GM12878 (cell line): ENCODE data around the gene ETV7. TPM values are rescaled to one million over a fixed set of nuclear protein-coding genes. Genes with fewer than 3 reads are reported as not detected.

Source experiments
- ATAC-seq: fragments of 200-7000 bp; cut with Tn5 transposase; 3 replicates; pipeline ENCODE4 v1.9.1; 2020; ENCODE audit warnings: mild to moderate bottlenecking, moderate library complexity
- BruUV-seq: library from RNA; stranded (reverse); fragments of 400-500 nt; replicated peaks from 2 replicates; lab custom pipeline; 2021; lab: Mats Ljungman, UMichigan
- CTCF ChIA-PET: fragments of 300-600 bp; sonication (Branson Sonifier 250); formaldehyde crosslinking; extraction: SDS; loops from one replicate; lab custom pipeline; 2021; ENCODE audit warnings: inconsistent platforms; lab: Yijun Ruan, JAX
- POLR2A ChIA-PET: fragments of 350-600 bp; formaldehyde crosslinking; extraction: SDS; loops from one replicate; lab custom pipeline; 2021; ENCODE audit warnings: inconsistent platforms; lab: Charles Lee
- RAD21 ChIA-PET: fragments of 300-600 bp; sonication (Branson Sonifier 250); formaldehyde crosslinking; loops from one replicate; lab custom pipeline; 2023; ENCODE audit warnings: antibody characterized with exemption; ENCODE audit not compliant: unreplicated experiment; lab: Charles Lee
- SMC1A ChIA-PET: fragments of 300-600 bp; sonication (Branson Sonifier 250); formaldehyde crosslinking; loops from one replicate; lab custom pipeline; 2023; ENCODE audit not compliant: unreplicated experiment, uncharacterized antibody; lab: Charles Lee
- DNase-seq: peaks from one replicate; pipeline ENCODE4 v3.0.0-alpha.2; 2011; ENCODE audit warnings: low read depth, low spot score
- FAIRE-seq: peaks from 3 replicates; lab custom pipeline; 2011; peaks lifted over from hg19 to GRCh38; lab: Jason Lieb, UNC
- H2AFZ ChIP-seq: 2 replicates; pipeline ENCODE4 v1.6.0; 2011; ENCODE audit warnings: low read depth, low read length, control low read depth; ENCODE audit not compliant: control insufficient read depth
- H3K27ac ChIP-seq: 2 replicates; pipeline ENCODE4 v1.5.1; 2011; ENCODE audit warnings: control low read depth; ENCODE audit not compliant: control insufficient read depth, insufficient read depth
- H3K27me3 ChIP-seq, 2 experiments: replicated peaks in 1 of 2; 2 replicates each; pipeline versions ENCODE4 v1.6.0 to v1.6.1; 2011; ENCODE audit warnings: low read length in 1 of 2; ENCODE audit not compliant: control insufficient read depth in 2 of 2, insufficient read depth in 2 of 2
- H3K36me3 ChIP-seq, 2 experiments: 2 replicates each; pipeline ENCODE4 v1.5.1; 2011; ENCODE audit warnings: low read length in 1 of 2; ENCODE audit not compliant: control insufficient read depth in 2 of 2, insufficient read depth in 2 of 2
- H3K4me1 ChIP-seq: 2 replicates; pipeline ENCODE4 v1.6.1; 2011; ENCODE audit warnings: mild to moderate bottlenecking, low read length, moderate library complexity, mixed read lengths; ENCODE audit not compliant: control insufficient read depth, insufficient read depth
- H3K4me2 ChIP-seq: 2 replicates; pipeline ENCODE4 v1.6.0; 2011; ENCODE audit warnings: control low read depth; ENCODE audit not compliant: control insufficient read depth, insufficient read depth
- H3K4me3 ChIP-seq: fragments of 200-600 bp; sonication (generic); 2 replicates; pipeline ENCODE4 v1.5.1; 2016
- H3K79me2 ChIP-seq: 2 replicates; pipeline ENCODE4 v1.6.0; 2011; ENCODE audit warnings: low read length; ENCODE audit not compliant: control insufficient read depth, insufficient read depth
- H3K9ac ChIP-seq: 2 replicates; pipeline ENCODE4 v1.8.0; 2011; ENCODE audit warnings: low read length, control low read depth, mixed read lengths; ENCODE audit not compliant: control insufficient read depth, insufficient read depth
- H3K9me3 ChIP-seq: replicated peaks from 3 replicates; pipeline ENCODE4 v1.5.1; 2011; ENCODE audit warnings: mild to moderate bottlenecking, low read length; ENCODE audit not compliant: control insufficient read depth, insufficient read depth
- H4K20me1 ChIP-seq: 2 replicates; pipeline ENCODE4 v1.6.0; 2011; ENCODE audit not compliant: control insufficient read depth, insufficient read depth
- BCL3 ChIP-seq: IDR thresholded peaks from 2 replicates; pipeline ENCODE4 v1.6.1; 2011; ENCODE audit warnings: borderline replicate concordance, low read depth, mild to moderate bottlenecking, moderate library complexity, low read length; ENCODE audit not compliant: insufficient read depth, poor library complexity, severe bottlenecking
- IKZF2 ChIP-seq, 2 experiments: fragments of 450-650 bp; IDR thresholded peaks; 2 replicates each; pipeline ENCODE4 v1.6.1; 2017; ENCODE audit warnings: mild to moderate bottlenecking in 2 of 2, moderate library complexity in 2 of 2
- MEF2A ChIP-seq: IDR thresholded peaks from 2 replicates; pipeline ENCODE4 v1.6.1; 2011; ENCODE audit warnings: low read depth, mild to moderate bottlenecking, low read length, moderate library complexity; ENCODE audit not compliant: insufficient read depth
- MYC ChIP-seq: IDR thresholded peaks from 2 replicates; pipeline ENCODE4 v1.6.1; 2011; ENCODE audit warnings: mild to moderate bottlenecking, low read length, moderate library complexity, inconsistent platforms; ENCODE audit not compliant: insufficient read depth, insufficient replicate concordance, insufficient read length, severe bottlenecking
- NFXL1 ChIP-seq: fragments of 450-650 bp; IDR thresholded peaks from 2 replicates; pipeline ENCODE4 v1.6.1; 2017; ENCODE audit warnings: antibody characterized with exemption, mild to moderate bottlenecking, borderline replicate concordance
- NFYB ChIP-seq: IDR thresholded peaks from 2 replicates; pipeline ENCODE4 v1.6.1; 2011; ENCODE audit warnings: low read depth, mild to moderate bottlenecking, low read length, improper control_type of control experiment, moderate library complexity; ENCODE audit not compliant: insufficient read depth
- NR2F1 ChIP-seq: fragments of 450-650 bp; conservative IDR thresholded peaks from 2 replicates; pipeline ENCODE4 v1.6.1; 2017; ENCODE audit warnings: mild to moderate bottlenecking
- SIX5 ChIP-seq: IDR thresholded peaks from 2 replicates; pipeline ENCODE4 v1.6.1; 2011; ENCODE audit warnings: mild to moderate bottlenecking, low read depth, low read length, moderate library complexity; ENCODE audit not compliant: severe bottlenecking
- SP1 ChIP-seq: IDR thresholded peaks from one replicate; pipeline ENCODE4 v1.6.1; 2011; ENCODE audit warnings: low read depth, low read length
- ZZZ3 ChIP-seq: IDR thresholded peaks from 2 replicates; pipeline ENCODE4 v1.6.1; 2011; ENCODE audit warnings: low read depth; ENCODE audit not compliant: control insufficient read depth, insufficient read length
- WGBS: methylation state at CpG from one replicate; pipeline ENCODE4 v1.1.6; 2016; ENCODE audit warnings: low lambda C conversion rate; ENCODE audit not compliant: insufficient replicate concordance, insufficient coverage; ENCODE audit errors: missing lambda C conversion rate; 5-methylcytosine and 5-hydroxymethylcytosine counted together
- in situ Hi-C: fragments of 300-500 bp; cut with MboI; formaldehyde crosslinking; loops from 9 replicates; pipeline ENCODE4 v1.14.3; 2018; ENCODE audit warnings: mixed read lengths
- intact Hi-C: fragments of 100-400 bp; cut with micrococcal nuclease; formaldehyde crosslinking; loops from one replicate; pipeline ENCODE4 v1.14.2; 2022; ENCODE audit not compliant: unreplicated experiment
- polyA plus RNA-seq, 11 experiments: library from polyadenylated mRNA; depleted of rRNA in 4 of 11; unstranded in 6 of 11; stranded (reverse) in 5 of 11; fragments of >200 nt; fragmentation: Nextera tagmentation in 4 of 11; fragmentation: Illumina TruSeq in 1 of 11; extraction: Ambion mirVana in 4 of 11; extraction: Trizol in 1 of 11; gene quantifications; 1 replicate in 1 of 11; 2 replicates in 10 of 11; pipeline versions ENCODE4 v1.2.1 to v1.2.3, GENCODE V29; 2011 to 2016; ENCODE audit warnings: inconsistent platforms in 2 of 11, missing spikeins in 2 of 11, low read depth in 1 of 11
- total RNA-seq, 4 experiments: library from RNA; depleted of rRNA in 3 of 4; stranded (reverse); fragments of >200 nt in 3 of 4; fragmentation: Illumina TruSeq in 1 of 4; extraction: Trizol in 1 of 4; gene quantifications; 2 replicates each; pipeline versions ENCODE4 v1.2.1 to v1.2.3, GENCODE V29; 2013 to 2021
- TF ChIP-seq, protein P1 (sequence below): fragments of 450-650 bp; IDR thresholded peaks from 2 replicates; pipeline ENCODE4 v1.6.1; 2017; ENCODE audit warnings: mild to moderate bottlenecking, low read depth, inconsistent platforms; ENCODE audit not compliant: poor library complexity, severe bottlenecking
- TF ChIP-seq, protein P2 (sequence below): IDR thresholded peaks from 2 replicates; pipeline ENCODE4 v1.6.1; 2011; ENCODE audit warnings: low read depth, low read length, improper control_type of control experiment, borderline replicate concordance
- TF ChIP-seq, protein P3 (sequence below): IDR thresholded peaks from 2 replicates; pipeline ENCODE4 v1.6.1; 2012; ENCODE audit warnings: low read length, inconsistent platforms

The ETV7 gene
- total and polyA plus RNA-seq, 10 of the 15 experiments (the other 5 are each of a cell fraction or from before 2014, with no cell fraction given): 0.04 to 1.8 (median 1.3) TPM

DNA sequence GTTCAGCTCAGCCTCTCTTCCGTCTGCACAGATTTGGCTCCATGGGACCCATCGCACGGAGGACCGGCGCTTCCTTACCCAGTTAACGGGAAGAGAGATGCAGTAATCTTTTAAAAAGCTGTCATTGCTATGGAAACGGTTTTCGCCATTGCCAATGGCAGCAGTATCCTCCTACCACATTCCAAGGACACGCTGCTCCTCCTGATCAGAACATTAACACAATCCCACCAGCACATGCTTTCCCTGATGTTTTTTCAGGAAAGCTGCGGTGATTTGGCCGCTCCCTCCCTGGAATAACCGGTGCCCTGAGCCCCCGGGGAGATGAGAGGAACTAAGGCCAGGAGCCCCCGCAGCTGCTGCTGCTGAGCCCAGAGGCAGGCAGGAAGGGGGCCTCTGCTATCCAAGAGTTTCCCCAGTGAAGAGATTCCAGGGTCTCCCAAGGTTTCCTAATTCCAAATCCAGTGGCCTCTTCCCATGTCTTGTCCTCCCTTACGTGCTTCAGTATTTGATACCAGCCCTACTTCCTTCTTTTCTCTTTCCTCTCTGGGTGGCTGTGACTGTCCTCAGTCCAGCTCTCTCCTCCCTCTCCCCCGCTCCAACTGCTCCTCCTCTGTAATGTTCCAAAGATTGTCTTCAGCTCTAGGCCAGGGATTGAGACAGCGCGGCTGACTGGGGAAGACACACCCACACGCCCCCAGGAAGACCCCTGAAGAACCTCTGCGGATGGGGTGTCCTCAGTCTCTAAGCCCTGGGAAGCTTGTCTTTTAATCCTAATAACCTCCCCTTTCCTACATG is 53.3 kb downstream of the ETV7 start (continued):
- TF ChIP-seq, protein P1, sequence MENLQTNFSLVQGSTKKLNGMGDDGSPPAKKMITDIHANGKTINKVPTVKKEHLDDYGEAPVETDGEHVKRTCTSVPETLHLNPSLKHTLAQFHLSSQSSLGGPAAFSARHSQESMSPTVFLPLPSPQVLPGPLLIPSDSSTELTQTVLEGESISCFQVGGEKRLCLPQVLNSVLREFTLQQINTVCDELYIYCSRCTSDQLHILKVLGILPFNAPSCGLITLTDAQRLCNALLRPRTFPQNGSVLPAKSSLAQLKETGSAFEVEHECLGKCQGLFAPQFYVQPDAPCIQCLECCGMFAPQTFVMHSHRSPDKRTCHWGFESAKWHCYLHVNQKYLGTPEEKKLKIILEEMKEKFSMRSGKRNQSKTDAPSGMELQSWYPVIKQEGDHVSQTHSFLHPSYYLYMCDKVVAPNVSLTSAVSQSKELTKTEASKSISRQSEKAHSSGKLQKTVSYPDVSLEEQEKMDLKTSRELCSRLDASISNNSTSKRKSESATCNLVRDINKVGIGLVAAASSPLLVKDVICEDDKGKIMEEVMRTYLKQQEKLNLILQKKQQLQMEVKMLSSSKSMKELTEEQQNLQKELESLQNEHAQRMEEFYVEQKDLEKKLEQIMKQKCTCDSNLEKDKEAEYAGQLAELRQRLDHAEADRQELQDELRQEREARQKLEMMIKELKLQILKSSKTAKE: no peak
- TF ChIP-seq MYC (no peak), IKZF2 (IDR thresholded peaks at IDR 0.05) (no peak), NFXL1 (no peak), NFYB (no peak)

DNA sequence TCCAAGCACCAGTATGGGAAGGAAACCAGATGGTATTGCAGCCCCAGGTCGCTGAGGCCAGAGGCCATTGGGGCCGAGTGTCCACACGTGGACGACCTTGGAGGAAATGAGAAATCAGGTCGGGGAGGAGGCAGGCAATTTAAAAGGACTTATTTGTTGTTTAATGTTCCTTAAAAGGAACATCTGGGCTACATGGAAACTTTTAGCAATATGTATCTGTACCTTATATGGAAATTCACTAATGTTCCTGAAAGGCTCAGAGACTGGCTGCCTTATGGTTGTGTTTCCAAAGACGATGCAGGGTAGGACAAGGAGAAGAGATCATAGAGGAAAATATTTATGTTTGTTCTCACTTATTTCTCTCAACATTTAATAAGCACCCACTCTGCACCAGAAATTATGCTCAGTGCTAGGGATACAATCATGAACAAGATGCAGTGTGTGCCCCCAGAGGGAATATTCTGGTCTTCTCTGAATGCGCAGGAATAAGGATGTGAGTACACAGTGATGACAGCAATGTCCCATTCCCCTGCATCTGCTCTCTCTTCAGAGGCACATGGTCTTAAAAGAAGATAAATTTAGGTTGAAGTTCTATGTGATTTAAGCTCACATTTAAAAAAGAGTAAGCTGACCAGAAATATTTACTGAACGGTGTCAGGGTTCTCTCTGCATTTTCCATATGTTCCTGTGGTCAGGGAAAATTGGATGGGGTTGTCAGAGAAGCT is 54.1 kb downstream of the ETV7 start:
- ChIA-PET SMC1A (interaction anchor here (0.9 to 13.7 kb wide), 5 partner anchors 14 to 412 kb away, joined by 3 to 386 read pairs (median 6); partner anchors contain the start of gene SRPK1), POLR2A (interaction anchor here (0.6 to 6.0 kb wide), 5 partner anchors 11 to 243 kb away, joined by 3 to 44 read pairs (median 3); no protein-coding TSS in a partner anchor), RAD21 (interaction anchor here (0.5 to 11.6 kb wide), 2 partner anchors 23 to 222 kb away, joined by 3 to 311 read pairs; no protein-coding TSS in a partner anchor), CTCF (interaction anchor here (0.6 to 19.9 kb wide), 3 partner anchors 24 to 226 kb away, joined by 7 to 483 read pairs (median 9); no protein-coding TSS in a partner anchor)
- FAIRE-seq: no peak
- no peak for DNase-seq
- Histone ChIP-seq H3K79me2 (no peaks in the 10 kb centered on the region), H3K4me3 (no peak overlapping the region), H3K36me3 (no peaks in the 10 kb centered on the region), H4K20me1 (no peaks in the 10 kb centered on the region), H2AFZ (no peak overlapping the region), H3K27me3 (peaks cover 0 to 6% of the 10 kb centered on the region in 2 experiments; a peak in 1 of 4 replicates), H3K27ac (no peak overlapping the region), H3K4me1 (peaks cover 14% of the 10 kb centered on the region), H3K9ac (no peak overlapping the region), H3K9me3 (no peaks in the 10 kb centered on the region), H3K4me2 (no peak overlapping the region)
- BruUV-seq: no TSS peak
- whole genome bisulfite sequencing: 42% methylated on average over 8 of the region's 8 CpGs
- intact Hi-C loops (no loop called here), in situ Hi-C loops (no loop called here)
- ATAC-seq: no peak
- TF ChIP-seq IKZF2 (IDR thresholded peaks at IDR 0.05): no peak
- TF ChIP-seq NR2F1: no peak
- TF ChIP-seq BCL3: no peak
- no peak for TF ChIP-seq SIX5
- TF ChIP-seq, protein P2, sequence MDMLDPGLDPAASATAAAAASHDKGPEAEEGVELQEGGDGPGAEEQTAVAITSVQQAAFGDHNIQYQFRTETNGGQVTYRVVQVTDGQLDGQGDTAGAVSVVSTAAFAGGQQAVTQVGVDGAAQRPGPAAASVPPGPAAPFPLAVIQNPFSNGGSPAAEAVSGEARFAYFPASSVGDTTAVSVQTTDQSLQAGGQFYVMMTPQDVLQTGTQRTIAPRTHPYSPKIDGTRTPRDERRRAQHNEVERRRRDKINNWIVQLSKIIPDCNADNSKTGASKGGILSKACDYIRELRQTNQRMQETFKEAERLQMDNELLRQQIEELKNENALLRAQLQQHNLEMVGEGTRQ: no peak
- TF ChIP-seq SP1: no peak
- no peak for TF ChIP-seq ZZZ3
- TF ChIP-seq MEF2A: no peak
- TF ChIP-seq NFYB: no peak
- TF ChIP-seq, protein P3, sequence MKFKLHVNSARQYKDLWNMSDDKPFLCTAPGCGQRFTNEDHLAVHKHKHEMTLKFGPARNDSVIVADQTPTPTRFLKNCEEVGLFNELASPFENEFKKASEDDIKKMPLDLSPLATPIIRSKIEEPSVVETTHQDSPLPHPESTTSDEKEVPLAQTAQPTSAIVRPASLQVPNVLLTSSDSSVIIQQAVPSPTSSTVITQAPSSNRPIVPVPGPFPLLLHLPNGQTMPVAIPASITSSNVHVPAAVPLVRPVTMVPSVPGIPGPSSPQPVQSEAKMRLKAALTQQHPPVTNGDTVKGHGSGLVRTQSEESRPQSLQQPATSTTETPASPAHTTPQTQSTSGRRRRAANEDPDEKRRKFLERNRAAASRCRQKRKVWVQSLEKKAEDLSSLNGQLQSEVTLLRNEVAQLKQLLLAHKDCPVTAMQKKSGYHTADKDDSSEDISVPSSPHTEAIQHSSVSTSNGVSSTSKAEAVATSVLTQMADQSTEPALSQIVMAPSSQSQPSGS: no peak
